Prostate gland (tissue), 2 donors: ENCODE data around the gene TXLNG. TPM values are rescaled to one million over a fixed set of nuclear protein-coding genes. Genes with fewer than 3 reads are reported as not detected.
"Not testable (repeated sequence)": the region's sequence is repeated elsewhere in the genome, so short reads cannot be mapped to it uniquely, and the experiment has no call there.

ENCODE experiments used
- DNase-seq: peaks from one replicate; pipeline ENCODE4 v3.0.0-alpha.2; 2019; ENCODE audit warnings: low spot score
- H3K27ac ChIP-seq, 2 donors: fragments of 200-600 bp; sonication (generic); 2 replicates each; pipeline ENCODE4 v1.5.1; 2017 to 2019
- H3K27me3 ChIP-seq: fragments of 200-600 bp; sonication (generic); replicated peaks from 2 replicates; pipeline ENCODE4 v1.5.1; 2019; ENCODE audit not compliant: insufficient read depth
- H3K36me3 ChIP-seq, 2 donors: fragments of 200-600 bp; sonication (generic); 1 replicate in 1 of 2; 2 replicates in 1 of 2; pipeline versions ENCODE4 v1.5.1 to v1.8.1; 2017 to 2019
- H3K4me1 ChIP-seq: fragments of 200-600 bp; sonication (generic); replicated peaks from 2 replicates; pipeline ENCODE4 v1.5.1; 2019
- H3K4me3 ChIP-seq, 2 donors: fragments of 200-600 bp; sonication (generic); 2 replicates each; pipeline ENCODE4 v1.5.1; 2017 to 2019
- H3K9me3 ChIP-seq: fragments of 200-600 bp; sonication (generic); 2 replicates; pipeline ENCODE4 v1.5.1; 2017
- POLR2A ChIP-seq: fragments of 450-650 bp; IDR thresholded peaks from one replicate; pipeline ENCODE4 v1.6.1; 2016; ENCODE audit warnings: antibody characterized with exemption, mild to moderate bottlenecking
- POLR2AphosphoS5 ChIP-seq: sonication (generic); formaldehyde crosslinking; IDR thresholded peaks from one replicate; pipeline ENCODE4 v1.6.1; 2017; ENCODE audit warnings: antibody characterized with exemption
- WGBS: methylation state at CpG from one replicate; pipeline ENCODE4 v1.1.5; 2018; 5-methylcytosine and 5-hydroxymethylcytosine counted together
- intact Hi-C: fragments of 100-400 bp; cut with DNase I; formaldehyde crosslinking; loops from one replicate; pipeline ENCODE4 v1.14.2; 2022
- total RNA-seq, 2 donors: library from RNA; depleted of rRNA; stranded (reverse); fragments of >200 nt; gene quantifications; one replicate each; pipeline ENCODE4 v1.1.0, GENCODE V29; 2016
- TF ChIP-seq, protein P1 (sequence below), 4 experiments: fragments of 200-600 bp in 2 of 4; fragments of 450-650 bp in 2 of 4; sonication (generic) in 2 of 4; IDR thresholded peaks; 1 replicate in 3 of 4; 2 replicates in 1 of 4; pipeline ENCODE4 v1.5.1; 2016 to 2019; ENCODE audit warnings: antibody characterized with exemption in 4 of 4, mild to moderate bottlenecking in 2 of 4, moderate library complexity in 2 of 4

Gene TXLNG
- total RNA-seq, 2 donors from 2014 or later: 8.6 to 12.8 TPM

DNA sequence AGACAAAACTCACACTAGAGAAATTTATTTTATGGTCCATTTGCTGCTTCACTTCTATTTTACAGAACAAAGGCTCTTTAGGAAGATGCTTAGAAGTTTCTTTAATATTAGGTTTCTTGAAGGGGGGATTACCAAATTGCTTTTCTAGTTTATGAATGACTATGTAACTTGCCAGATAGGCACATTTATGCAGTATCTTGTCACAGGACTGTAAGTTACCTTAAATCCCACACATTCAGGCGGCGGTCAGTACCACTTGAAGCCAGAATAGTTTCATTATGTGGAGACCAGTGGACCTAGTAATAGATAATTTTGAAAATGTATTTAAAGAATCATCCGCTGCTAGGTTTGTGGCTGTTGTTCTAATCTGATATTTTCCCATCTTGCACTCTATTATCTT lies 65.6 kb downstream of the TXLNG start:
- no peak overlapping the region for H3K27ac ChIP-seq
- H3K9me3 ChIP-seq: no peaks in the 10 kb centered on the region
- intact Hi-C loops: no loop called here
- no peaks in the 10 kb centered on the region for H3K27me3 ChIP-seq
- no peaks in the 10 kb centered on the region for H3K36me3 ChIP-seq
- no peaks in the 10 kb centered on the region for H3K4me1 ChIP-seq
- no peak for DNase-seq
- no peak overlapping the region for H3K4me3 ChIP-seq
- WGBS: 76% methylated on average over 3 of the region's 3 CpGs
- TF ChIP-seq, protein P1, sequence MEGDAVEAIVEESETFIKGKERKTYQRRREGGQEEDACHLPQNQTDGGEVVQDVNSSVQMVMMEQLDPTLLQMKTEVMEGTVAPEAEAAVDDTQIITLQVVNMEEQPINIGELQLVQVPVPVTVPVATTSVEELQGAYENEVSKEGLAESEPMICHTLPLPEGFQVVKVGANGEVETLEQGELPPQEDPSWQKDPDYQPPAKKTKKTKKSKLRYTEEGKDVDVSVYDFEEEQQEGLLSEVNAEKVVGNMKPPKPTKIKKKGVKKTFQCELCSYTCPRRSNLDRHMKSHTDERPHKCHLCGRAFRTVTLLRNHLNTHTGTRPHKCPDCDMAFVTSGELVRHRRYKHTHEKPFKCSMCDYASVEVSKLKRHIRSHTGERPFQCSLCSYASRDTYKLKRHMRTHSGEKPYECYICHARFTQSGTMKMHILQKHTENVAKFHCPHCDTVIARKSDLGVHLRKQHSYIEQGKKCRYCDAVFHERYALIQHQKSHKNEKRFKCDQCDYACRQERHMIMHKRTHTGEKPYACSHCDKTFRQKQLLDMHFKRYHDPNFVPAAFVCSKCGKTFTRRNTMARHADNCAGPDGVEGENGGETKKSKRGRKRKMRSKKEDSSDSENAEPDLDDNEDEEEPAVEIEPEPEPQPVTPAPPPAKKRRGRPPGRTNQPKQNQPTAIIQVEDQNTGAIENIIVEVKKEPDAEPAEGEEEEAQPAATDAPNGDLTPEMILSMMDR (IDR thresholded peaks at IDR 0.05): no peak
- TF ChIP-seq POLR2AphosphoS5 (no peak), POLR2A (no peak)

DNA sequence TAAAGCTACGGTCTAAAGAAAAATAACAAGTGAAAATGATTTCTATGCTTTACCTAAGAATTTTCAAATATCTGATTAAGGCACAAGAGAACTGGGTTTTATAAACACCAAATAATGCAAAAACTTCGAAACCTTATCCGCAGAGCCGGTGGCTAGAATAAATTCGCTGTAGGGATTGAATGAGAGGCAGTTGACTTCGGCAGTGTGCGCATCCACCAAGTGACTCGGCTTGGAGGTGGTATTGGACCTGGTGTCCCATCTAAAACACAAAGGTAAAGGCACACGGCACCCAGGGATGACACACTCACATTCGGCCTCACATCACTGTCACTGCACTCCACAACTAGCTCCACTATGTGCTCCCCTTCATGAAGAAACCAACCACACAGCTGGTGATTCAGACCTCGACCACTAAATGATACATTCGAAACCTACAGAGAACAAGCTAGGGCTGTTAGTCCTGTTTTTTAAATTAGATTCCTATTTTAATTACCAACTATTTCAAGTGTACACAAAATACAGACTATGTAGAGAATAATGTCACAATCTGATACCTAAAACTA lies 66.4 kb downstream of the TXLNG start:
- no peak overlapping the region for H3K4me3 ChIP-seq
- intact Hi-C loops: no loop called here
- no peaks in the 10 kb centered on the region for H3K9me3 ChIP-seq
- H3K27ac ChIP-seq: no peak overlapping the region
- H3K27me3 ChIP-seq: no peaks in the 10 kb centered on the region
- 78% methylated on average over 12 of the region's 12 CpGs for WGBS
- no peaks in the 10 kb centered on the region for H3K4me1 ChIP-seq
- no peaks in the 10 kb centered on the region for H3K36me3 ChIP-seq
- DNase-seq: no peak
- no peak for TF ChIP-seq POLR2A
- TF ChIP-seq POLR2AphosphoS5: no peak
- TF ChIP-seq, protein P1 (IDR thresholded peaks at IDR 0.05): no peak

- H3K9me3 ChIP-seq: no peaks in the 10 kb centered on the region
- H3K27me3 ChIP-seq: no peaks in the 10 kb centered on the region
- intact Hi-C loops: no loop called here
- no peaks in the 10 kb centered on the region for H3K4me1 ChIP-seq
- no peaks in the 10 kb centered on the region for H3K36me3 ChIP-seq
- no peak overlapping the region for H3K27ac ChIP-seq
- DNase-seq: no peak
- WGBS: 77% methylated on average over 3 of the region's 3 CpGs
- TF ChIP-seq POLR2A: no peak
- no peak overlapping the region for H3K4me3 ChIP-seq
Observed at GRCh38 chrX:16853537-16853936, 67.3 kb downstream of the TXLNG start.

- H3K4me1 ChIP-seq: no peaks in the 10 kb centered on the region
- H3K27me3 ChIP-seq: no peaks in the 10 kb centered on the region
- 97% methylated on average over 5 of the region's 5 CpGs for WGBS
- H3K27ac ChIP-seq: no peak overlapping the region
- DNase-seq: no peak
- H3K36me3 ChIP-seq: no peaks in the 10 kb centered on the region
- intact Hi-C loops: no loop called here
- H3K4me3 ChIP-seq: no peak overlapping the region
- TF ChIP-seq, protein P1 (IDR thresholded peaks at IDR 0.05): no peak
- TF ChIP-seq POLR2A: no peak
- no peak for TF ChIP-seq POLR2AphosphoS5
- H3K9me3 ChIP-seq: no peaks in the 10 kb centered on the region
Observed at GRCh38 chrX:16855363-16856075, 69.3 kb downstream of the TXLNG start.

DNA sequence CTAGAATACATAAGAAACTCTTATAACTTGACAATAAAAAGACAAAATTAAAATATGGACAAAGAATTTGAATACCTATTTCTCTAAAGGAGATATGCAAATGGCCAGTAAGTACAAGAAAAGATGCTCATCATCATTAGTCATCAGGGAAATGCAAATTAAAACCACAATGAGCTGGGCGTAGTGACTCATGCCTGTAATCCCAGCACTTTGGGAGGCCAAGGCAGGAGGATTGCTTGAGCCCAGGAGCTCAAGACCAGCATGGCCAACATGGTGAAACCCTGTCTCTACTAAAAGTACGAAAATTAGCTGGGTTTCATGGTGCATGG lies 69.8 kb downstream of the TXLNG start:
- intact Hi-C loops, H3K4me3 ChIP-seq: not testable (repeated sequence)
- 85% methylated on average over 2 of the region's 2 CpGs for WGBS

DNA sequence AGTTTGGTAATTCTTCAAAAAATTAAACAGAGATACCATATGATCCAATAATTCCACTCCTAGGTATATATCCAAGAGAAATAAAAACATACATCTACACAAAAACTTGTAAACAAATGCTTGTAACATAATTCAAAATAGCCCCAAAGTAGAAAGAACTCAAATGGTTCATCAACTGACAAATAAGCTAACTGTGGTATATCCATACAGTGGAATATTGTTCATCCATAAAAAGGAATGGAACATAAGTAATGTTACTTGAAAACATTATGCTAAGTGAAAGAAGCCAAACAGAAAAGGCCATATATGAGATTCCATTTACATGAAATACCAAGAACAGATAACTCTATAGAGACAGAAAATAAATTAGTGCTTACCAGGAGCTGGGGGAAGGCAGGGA lies 70.5 kb downstream of the TXLNG start:
- H3K4me3 ChIP-seq: no peak overlapping the region
- no peaks in the 10 kb centered on the region for H3K4me1 ChIP-seq
- H3K27me3 ChIP-seq: no peaks in the 10 kb centered on the region
- H3K36me3 ChIP-seq: no peaks in the 10 kb centered on the region
- H3K9me3 ChIP-seq: no peaks in the 10 kb centered on the region
- no peak for TF ChIP-seq POLR2AphosphoS5
- no peak for TF ChIP-seq POLR2A
- TF ChIP-seq, protein P1 (IDR thresholded peaks at IDR 0.05): no peak
- H3K27ac ChIP-seq: no peak overlapping the region
- no peak for DNase-seq
- intact Hi-C loops: no loop called here

More for the DNA sequence above, 69.8 kb downstream of the TXLNG start:
- H3K4me1 ChIP-seq, H3K9me3 ChIP-seq, H3K27ac ChIP-seq, DNase-seq, H3K36me3 ChIP-seq, H3K27me3 ChIP-seq: not testable (repeated sequence)
